Stomach smooth muscle (tissue), 2 donors: ENCODE data around the gene ACOT9.
"Not testable (repeated sequence)": the region's sequence is repeated elsewhere in the genome, so short reads cannot be mapped to it uniquely, and the experiment has no call there.

Source experiments
- H3K27ac ChIP-seq: one replicate; pipeline ENCODE4 v1.7.0; 2013; ENCODE audit warnings: mild to moderate bottlenecking, low read length, inconsistent platforms
- H3K27me3 ChIP-seq, 2 donors: one replicate each; pipeline ENCODE4 v1.7.0; 2013; ENCODE audit warnings: low read length in 2 of 2; ENCODE audit not compliant: insufficient read depth in 2 of 2, control insufficient read depth in 1 of 2
- H3K36me3 ChIP-seq, 2 donors: one replicate each; pipeline ENCODE4 v1.7.0; 2013; ENCODE audit warnings: low read length in 2 of 2; ENCODE audit not compliant: control insufficient read depth in 2 of 2, insufficient read depth in 2 of 2
- H3K4me1 ChIP-seq: one replicate; pipeline ENCODE4 v1.7.0; 2013; ENCODE audit warnings: low read length; ENCODE audit not compliant: control insufficient read depth, insufficient read depth
- H3K4me3 ChIP-seq, 2 donors: one replicate each; pipeline ENCODE4 v1.7.0; 2013; ENCODE audit warnings: low read length in 2 of 2
- H3K9ac ChIP-seq, 2 donors: one replicate each; pipeline ENCODE4 v1.7.0; 2013; ENCODE audit warnings: low read length in 2 of 2, mild to moderate bottlenecking in 1 of 2
- H3K9me3 ChIP-seq, 2 donors: one replicate each; pipeline ENCODE4 v1.7.0; 2013; ENCODE audit warnings: low read length in 2 of 2; ENCODE audit not compliant: control insufficient read depth in 2 of 2
- donor health status: healthy.
- donor health status: Pancreatic carcinoma.

The ACOT9 gene

GRCh38 chrX:23694606-23695005, 48.5 kb downstream of the ACOT9 start:
- Histone ChIP-seq H3K27ac (no peak overlapping the region), H3K9me3 (no peaks in the 10 kb centered on the region), H3K27me3 (no peaks in the 10 kb centered on the region), H3K4me1 (no peaks in the 10 kb centered on the region), H3K36me3 (no peaks in the 10 kb centered on the region), H3K9ac (no peak overlapping the region), H3K4me3 (no peak overlapping the region)

GRCh38 chrX:23692166-23692565, 50.9 kb downstream of the ACOT9 start:
- H3K36me3 ChIP-seq = no peaks in the 10 kb centered on the region
- no peak overlapping the region for H3K9ac ChIP-seq
- H3K4me1 ChIP-seq = no peaks in the 10 kb centered on the region
- no peak overlapping the region for H3K27ac ChIP-seq
- H3K9me3 ChIP-seq = no peaks in the 10 kb centered on the region
- peaks cover 0 to 3% of the 10 kb centered on the region in 2 donors for H3K27me3 ChIP-seq
- H3K4me3 ChIP-seq = no peak overlapping the region

GRCh38 chrX:23676486-23676885, 66.6 kb downstream of the ACOT9 start:
- not testable (repeated sequence) for H3K9ac ChIP-seq, H3K27me3 ChIP-seq, H3K9me3 ChIP-seq, H3K4me3 ChIP-seq, H3K4me1 ChIP-seq, H3K36me3 ChIP-seq, H3K27ac ChIP-seq

- Histone ChIP-seq H3K4me3 (no peak overlapping the region), H3K36me3 (peaks cover 0 to 6% of the 10 kb centered on the region in 2 donors), H3K27me3 (no peaks in the 10 kb centered on the region), H3K27ac (no peak overlapping the region), H3K4me1 (no peaks in the 10 kb centered on the region), H3K9ac (no peak overlapping the region), H3K9me3 (no peaks in the 10 kb centered on the region)
Measured at GRCh38 chrX:23673108-23673507, 70.0 kb downstream of the ACOT9 start.

GRCh38 chrX:23670528-23670927, 72.5 kb downstream of the ACOT9 start:
- Histone ChIP-seq H3K9me3 (no peaks in the 10 kb centered on the region), H3K4me1 (no peaks in the 10 kb centered on the region), H3K4me3 (no peak overlapping the region), H3K27me3 (no peaks in the 10 kb centered on the region), H3K36me3 (no peaks in the 10 kb centered on the region), H3K9ac (no peak overlapping the region), H3K27ac (no peak overlapping the region)

- Histone ChIP-seq H3K27ac (no peak overlapping the region), H3K9ac (peak overlapping the region in 1 of 2 donors; percentile 74), H3K36me3 (no peaks in the 10 kb centered on the region), H3K9me3 (no peaks in the 10 kb centered on the region), H3K4me1 (no peaks in the 10 kb centered on the region), H3K4me3 (peak overlapping the region; percentile 60 to 78), H3K27me3 (no peaks in the 10 kb centered on the region)
Measured at GRCh38 chrX:23668335-23668734, 74.7 kb downstream of the ACOT9 start.

GRCh38 chrX:23667239-23668177, 75.6 kb downstream of the ACOT9 start, which contains the start of gene PRDX4:
TSS of gene PRDX4 (plus strand) at chrX:23667493. CDS start at chrX:23667571, 78 bp downstream.
- H3K27ac ChIP-seq = no peak within 1 kb of the TSS
- peak within 1 kb of the TSS; percentile 60 to 78 for H3K4me3 ChIP-seq
- H3K9ac ChIP-seq = peak within 1 kb of the TSS; percentile 60 to 74
- no peaks in the 10 kb centered on the region for H3K4me1 ChIP-seq
- no peaks in the 10 kb centered on the region for H3K36me3 ChIP-seq
- H3K27me3 ChIP-seq = no peaks in the 10 kb centered on the region
- H3K9me3 ChIP-seq = no peaks in the 10 kb centered on the region

GRCh38 chrX:23666282-23666681, 76.8 kb downstream of the ACOT9 start:
- H3K27ac ChIP-seq = no peak overlapping the region
- H3K36me3 ChIP-seq = no peaks in the 10 kb centered on the region
- H3K27me3 ChIP-seq = no peaks in the 10 kb centered on the region
- H3K9me3 ChIP-seq = no peaks in the 10 kb centered on the region
- H3K9ac ChIP-seq = no peak overlapping the region
- H3K4me3 ChIP-seq = no peak overlapping the region
- no peaks in the 10 kb centered on the region for H3K4me1 ChIP-seq

GRCh38 chrX:23664496-23664895, 78.6 kb downstream of the ACOT9 start:
- Histone ChIP-seq H3K4me3 (no peak overlapping the region), H3K9me3 (no peaks in the 10 kb centered on the region), H3K27ac (no peak overlapping the region), H3K4me1 (no peaks in the 10 kb centered on the region), H3K27me3 (no peaks in the 10 kb centered on the region), H3K36me3 (no peaks in the 10 kb centered on the region), H3K9ac (no peak overlapping the region)

- H3K36me3 ChIP-seq = no peaks in the 10 kb centered on the region
- H3K27me3 ChIP-seq = no peaks in the 10 kb centered on the region
Measured at GRCh38 chrX:23662853-23663252, 80.2 kb downstream of the ACOT9 start.

GRCh38 chrX:23662187-23662586, 80.9 kb downstream of the ACOT9 start:
- Histone ChIP-seq H3K4me3 (no peak overlapping the region), H3K27ac (no peak overlapping the region)

More at GRCh38 chrX:23662853-23663252, 80.2 kb downstream of the ACOT9 start:
- no peak overlapping the region for H3K4me3 ChIP-seq
- H3K9me3 ChIP-seq = no peaks in the 10 kb centered on the region
- H3K4me1 ChIP-seq = no peaks in the 10 kb centered on the region
- no peak overlapping the region for H3K9ac ChIP-seq
- H3K27ac ChIP-seq = no peak overlapping the region

More at GRCh38 chrX:23662187-23662586, 80.9 kb downstream of the ACOT9 start:
- no peaks in the 10 kb centered on the region for H3K4me1 ChIP-seq
- no peaks in the 10 kb centered on the region for H3K27me3 ChIP-seq
- H3K9me3 ChIP-seq = no peaks in the 10 kb centered on the region
- H3K9ac ChIP-seq = no peak overlapping the region
- no peaks in the 10 kb centered on the region for H3K36me3 ChIP-seq
